ENCODE data around the gene DIPK1A.

The DIPK1A gene

DNA sequence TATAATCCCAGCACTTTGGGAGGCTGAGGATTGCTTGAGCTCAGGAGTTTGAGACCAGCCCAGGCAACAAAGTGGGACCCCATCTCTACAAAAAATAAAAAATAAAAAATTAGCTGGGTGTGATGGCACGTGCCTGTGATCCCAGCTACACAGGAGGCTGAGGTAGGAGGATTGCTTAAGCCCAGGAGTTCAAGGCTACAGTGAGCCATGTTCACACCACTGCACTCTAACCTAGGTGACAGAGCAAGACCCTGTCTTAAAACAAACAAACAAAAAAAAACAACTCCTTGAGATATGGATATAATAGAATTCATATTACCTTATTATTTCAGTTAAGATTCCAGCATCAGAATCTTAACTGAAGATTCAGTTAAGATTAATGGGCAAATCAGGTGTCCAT lies 77.1 kb downstream of the DIPK1A start:
- H3K4me3 ChIP-seq (ENCODE audit: low read depth, low read length) = no peak overlapping the region
- DNase-seq = no peak

GRCh38 chr1:92883297-92883696 lies 78.0 kb downstream of the DIPK1A start:
- H3K4me3 ChIP-seq (ENCODE audit: low read depth, low read length) = no peak overlapping the region
- no peak for TF ChIP-seq CTCF (IDR thresholded peaks at IDR 0.05; ENCODE audit: low read depth, low read length)
- H3K27ac ChIP-seq = no peak overlapping the region
- DNase-seq = no peak
- no peaks in the 10 kb centered on the region for H3K27me3 ChIP-seq (ENCODE audit: insufficient read depth, low read depth, severe bottlenecking)
- no peaks in the 10 kb centered on the region for H3K9me3 ChIP-seq (ENCODE audit: severe bottlenecking)
- no peaks in the 10 kb centered on the region for H3K36me3 ChIP-seq

More for the DNA sequence above, 77.1 kb downstream of the DIPK1A start:
- Histone ChIP-seq H3K36me3 (no peaks in the 10 kb centered on the region), H3K27ac (no peak overlapping the region), H3K27me3 (ENCODE audit: insufficient read depth, low read depth, severe bottlenecking) (no peaks in the 10 kb centered on the region), H3K9me3 (ENCODE audit: severe bottlenecking) (no peaks in the 10 kb centered on the region)
- TF ChIP-seq CTCF (IDR thresholded peaks at IDR 0.05; ENCODE audit: low read depth, low read length) = no peak

GRCh38 chr1:92882819-92883218 lies 78.4 kb downstream of the DIPK1A start:
- Histone ChIP-seq H3K27ac (no peak overlapping the region), H3K36me3 (no peaks in the 10 kb centered on the region), H3K27me3 (ENCODE audit: insufficient read depth, low read depth, severe bottlenecking) (no peaks in the 10 kb centered on the region), H3K4me3 (ENCODE audit: low read depth, low read length) (no peak overlapping the region), H3K9me3 (ENCODE audit: severe bottlenecking) (no peaks in the 10 kb centered on the region)
- DNase-seq = no peak
- TF ChIP-seq CTCF (IDR thresholded peaks at IDR 0.05; ENCODE audit: low read depth, low read length) = no peak

DNA sequence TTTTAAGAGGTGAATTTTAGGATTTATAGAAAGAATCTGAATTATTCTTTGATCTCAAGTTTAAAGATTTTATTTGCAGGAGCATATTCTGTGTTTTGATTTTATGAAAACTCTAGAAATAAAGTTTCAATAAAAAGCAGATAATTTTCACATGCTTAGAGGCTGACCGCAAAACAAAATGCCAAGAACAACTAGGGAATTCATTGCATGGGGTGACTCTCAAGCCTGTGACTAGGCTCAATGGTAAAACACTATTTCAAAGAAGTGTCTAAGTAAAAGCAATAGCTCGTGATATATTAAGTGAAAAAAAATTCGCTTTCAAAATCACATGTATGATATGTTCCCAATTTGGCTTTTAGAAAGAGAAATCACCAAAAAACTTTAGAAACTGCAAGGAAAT lies 79.9 kb downstream of the DIPK1A start:
- Histone ChIP-seq H3K27me3 (ENCODE audit: insufficient read depth, low read depth, severe bottlenecking) (no peaks in the 10 kb centered on the region), H3K9me3 (ENCODE audit: severe bottlenecking) (no peaks in the 10 kb centered on the region), H3K36me3 (no peaks in the 10 kb centered on the region), H3K27ac (no peak overlapping the region), H3K4me3 (ENCODE audit: low read depth, low read length) (no peak overlapping the region)
- no peak for TF ChIP-seq CTCF (IDR thresholded peaks at IDR 0.05; ENCODE audit: low read depth, low read length)
- no peak for DNase-seq

GRCh38 chr1:92879316-92879968 lies 81.8 kb downstream of the DIPK1A start:
- Histone ChIP-seq H3K36me3 (no peaks in the 10 kb centered on the region), H3K9me3 (ENCODE audit: severe bottlenecking) (no peaks in the 10 kb centered on the region), H3K27me3 (ENCODE audit: insufficient read depth, low read depth, severe bottlenecking) (no peaks in the 10 kb centered on the region), H3K27ac (no peak overlapping the region), H3K4me3 (ENCODE audit: low read depth, low read length) (no peak overlapping the region)
- no peak for TF ChIP-seq CTCF (IDR thresholded peaks at IDR 0.05; ENCODE audit: low read depth, low read length)
- no peak for DNase-seq

- H3K9me3 ChIP-seq (ENCODE audit: severe bottlenecking) = no peaks in the 10 kb centered on the region
- DNase-seq = no peak
- no peak for TF ChIP-seq CTCF (IDR thresholded peaks at IDR 0.05; ENCODE audit: low read depth, low read length)
- H3K27me3 ChIP-seq (ENCODE audit: insufficient read depth, low read depth, severe bottlenecking) = no peaks in the 10 kb centered on the region
- H3K36me3 ChIP-seq = no peaks in the 10 kb centered on the region
- H3K4me3 ChIP-seq (ENCODE audit: low read depth, low read length) = no peak overlapping the region
- no peak overlapping the region for H3K27ac ChIP-seq
Measured at GRCh38 chr1:92877792-92878191, 83.5 kb downstream of the DIPK1A start.
